HTERT RPE-1 (cell line): ENCODE measurements around the gene PRSS16.

Experiments
- in situ Hi-C: fragments of 300-500 bp; cut with MboI; formaldehyde crosslinking; loops from 4 replicates; pipeline ENCODE4 v1.14.3; 2020; ENCODE audit warnings: low sequenced_read_pairs

The PRSS16 gene

GRCh38 chr6:27281569-27281968 lies 34.1 kb downstream of the PRSS16 start:
- in situ Hi-C loops: no loop called here

- in situ Hi-C loops: no loop called here
Measured at GRCh38 chr6:27283279-27283678, 35.8 kb downstream of the PRSS16 start.

GRCh38 chr6:27286141-27286540 lies 38.6 kb downstream of the PRSS16 start:
- in situ Hi-C loops: no loop called here

- in situ Hi-C loops: no loop called here
Measured at GRCh38 chr6:27287751-27288135, 40.2 kb downstream of the PRSS16 start.

GRCh38 chr6:27288136-27289044 lies 40.9 kb downstream of the PRSS16 start:
- in situ Hi-C loops: no loop called here

GRCh38 chr6:27290065-27290849 lies 42.8 kb downstream of the PRSS16 start:
- in situ Hi-C loops: no loop called here

GRCh38 chr6:27290850-27291208 lies 43.3 kb downstream of the PRSS16 start:
- in situ Hi-C loops: no loop called here

GRCh38 chr6:27293436-27294098 lies 46.1 kb downstream of the PRSS16 start:
- in situ Hi-C loops: no loop called here

GRCh38 chr6:27294409-27294808 lies 46.9 kb downstream of the PRSS16 start:
- in situ Hi-C loops: no loop called here

GRCh38 chr6:27295301-27296079 lies 48.0 kb downstream of the PRSS16 start:
- in situ Hi-C loops: no loop called here

GRCh38 chr6:27296106-27296783 lies 48.7 kb downstream of the PRSS16 start:
- in situ Hi-C loops: no loop called here

- in situ Hi-C loops: no loop called here
Measured at GRCh38 chr6:27297484-27297856, 50.0 kb downstream of the PRSS16 start.

- in situ Hi-C loops: no loop called here
Measured at GRCh38 chr6:27297857-27298730, 50.6 kb downstream of the PRSS16 start.

- in situ Hi-C loops: no loop called here
Measured at GRCh38 chr6:27303613-27304272, 56.2 kb downstream of the PRSS16 start.
